GM19238 (cell line): Measurements from ENCODE around the gene LMBR1.

Experiments
- DNase-seq: peaks from one replicate; pipeline ENCODE4 v3.0.0; 2011; ENCODE audit warnings: low spot score; ENCODE audit not compliant: insufficient read length

Gene LMBR1

GRCh38 chr7:156628562-156628961 lies 264.4 kb downstream of the LMBR1 start:
- no peak for DNase-seq
